Stimulated activated CD4-positive, alpha-beta T cell treated with anti-CD3 and anti-CD28 coated beads, TNF-alpha, amount 100 ng/mL, for 4 hours (primary cell): ENCODE measurements around the gene TMEM92.

Experiments
- DNase-seq, 3 experiments: peaks; one replicate each; pipeline ENCODE4 v3.0.0-alpha.2; 2020; ENCODE audit warnings: low read depth in 3 of 3

Gene TMEM92

DNA sequence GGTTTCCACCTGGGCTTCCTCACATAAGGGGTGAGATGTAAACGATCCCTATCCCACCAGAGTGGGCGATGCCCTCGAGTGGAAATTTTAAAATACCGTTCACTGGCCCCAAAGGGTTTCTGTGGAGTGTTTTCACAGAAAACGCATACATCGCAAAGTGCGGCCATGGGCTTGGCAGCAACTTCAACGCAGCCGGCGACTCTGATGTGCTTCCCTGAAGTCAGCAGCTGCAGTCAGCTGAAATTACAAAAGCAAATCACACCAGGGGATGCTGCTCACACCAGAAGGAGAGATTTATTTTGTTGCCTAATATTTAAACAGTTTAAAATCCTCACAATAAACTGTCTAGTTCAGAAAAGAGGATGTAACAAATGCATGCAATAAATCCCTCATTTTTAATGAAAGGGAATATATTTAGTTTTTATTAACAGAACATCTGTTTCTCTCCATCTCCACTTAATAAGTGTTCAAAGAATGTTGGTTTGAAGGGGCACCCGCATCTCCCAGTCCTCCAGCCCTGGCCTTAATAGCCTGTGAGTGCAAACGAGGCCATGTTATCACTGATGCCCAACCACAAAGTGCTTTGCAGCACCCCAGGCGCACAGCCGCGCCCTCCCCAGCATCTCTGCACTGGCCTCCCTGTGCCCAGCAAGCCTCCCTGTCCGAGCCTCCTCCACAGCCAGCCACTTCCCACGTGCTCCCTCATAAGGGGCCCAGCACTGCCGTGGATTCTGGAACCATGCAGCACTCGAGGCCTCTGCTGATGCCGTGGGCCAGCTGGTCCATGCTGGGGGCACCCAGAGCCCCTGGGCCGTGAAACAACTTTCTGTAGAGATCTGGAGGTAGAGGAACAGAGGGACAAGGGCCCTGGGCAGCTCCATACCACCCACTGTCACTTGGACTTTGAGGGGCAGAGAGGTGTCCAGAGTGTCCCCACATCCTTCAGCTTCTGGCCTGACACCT, 54.4 kb downstream of the TMEM92 start:
- no peak for DNase-seq

DNA sequence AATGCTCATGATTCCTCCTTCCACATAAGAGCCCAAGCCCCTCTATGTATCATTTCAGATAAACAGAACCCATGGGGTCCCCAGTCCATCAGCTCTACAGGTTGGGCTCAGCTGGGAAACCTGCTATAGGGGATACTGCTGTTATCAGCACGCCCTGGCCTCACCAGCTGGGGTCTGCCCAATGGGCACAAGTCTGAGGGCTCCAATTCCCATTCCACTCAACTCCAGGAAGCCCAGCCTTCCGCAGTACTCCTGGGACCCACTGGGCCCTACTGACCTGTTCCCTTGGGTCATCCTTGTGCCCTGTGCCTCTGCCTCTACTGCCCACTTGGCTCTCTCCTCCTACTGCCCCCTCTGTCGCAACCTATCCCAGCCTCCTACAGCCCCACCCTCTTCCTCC, 55.5 kb downstream of the TMEM92 start:
- no peak for DNase-seq

DNA sequence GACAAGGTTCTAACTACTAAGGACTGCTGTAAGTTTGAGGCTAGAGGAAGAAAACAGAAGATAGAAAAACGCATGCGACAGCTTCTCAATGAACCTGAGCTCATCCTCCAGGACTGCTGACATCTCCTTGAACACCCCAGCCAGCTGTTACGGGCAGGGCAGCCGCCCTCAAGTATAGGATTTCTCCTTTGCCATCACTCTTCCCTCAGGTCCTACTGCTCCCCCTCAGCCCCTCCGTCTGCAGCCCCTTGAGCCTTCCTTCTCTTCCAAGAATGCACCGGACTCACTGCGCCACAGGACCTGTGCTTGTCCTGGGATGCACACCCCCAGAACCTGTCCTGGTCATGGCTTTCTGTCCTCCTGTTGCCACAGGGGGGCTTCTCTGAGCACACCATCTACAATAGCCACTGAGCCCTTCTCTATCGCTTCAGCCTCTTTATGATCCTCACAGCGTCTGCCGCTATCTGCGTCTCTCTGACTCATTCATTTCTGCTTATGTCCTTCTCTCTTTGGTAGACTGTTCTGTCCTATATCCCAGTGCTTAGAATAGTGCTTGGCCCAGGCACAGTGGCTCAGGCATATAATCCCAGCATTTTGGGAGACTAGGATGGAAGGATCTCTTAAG, 56.0 kb downstream of the TMEM92 start:
- no peak for DNase-seq
